B cell (primary cell): ENCODE results near the gene SYNJ1. TPM values are rescaled to one million over a fixed set of nuclear protein-coding genes. Genes with fewer than 3 reads are reported as not detected.

Source experiments
- ATAC-seq: fragments of 200-7000 bp; cut with Tn5 transposase; one replicate; pipeline ENCODE4 v1.10.0; 2021; ENCODE audit warnings: low read depth, mild to moderate bottlenecking, moderate number of reproducible peaks, moderate library complexity
- CTCF ChIA-PET: fragments of 350-600 bp; sonication (Branson Sonifier 250); formaldehyde crosslinking; loops from one replicate; lab custom pipeline; 2021; ENCODE audit warnings: antibody characterized with exemption, inconsistent platforms; lab: Charles Lee
- POLR2A ChIA-PET: fragments of 350-600 bp; sonication (Branson Sonifier 250); formaldehyde crosslinking; loops from one replicate; lab custom pipeline; 2021; ENCODE audit warnings: antibody characterized with exemption; lab: Charles Lee
- DNase-seq: peaks from one replicate; pipeline ENCODE4 v3.0.0; 2013
- H2AFZ ChIP-seq: 2 replicates; pipeline ENCODE4 v1.6.1; 2012; ENCODE audit warnings: mild to moderate bottlenecking, low read depth, low read length; ENCODE audit not compliant: insufficient read depth, poor library complexity, severe bottlenecking
- H3K27ac ChIP-seq, 2 donors: 1 replicate in 1 of 2; 2 replicates in 1 of 2; pipeline ENCODE4 v1.5.1; 2012 to 2013; ENCODE audit warnings: low read length in 2 of 2, mild to moderate bottlenecking in 2 of 2, moderate library complexity in 1 of 2
- H3K27me3 ChIP-seq, 4 experiments: fragments of 200-600 bp in 1 of 4; sonication (generic) in 1 of 4; replicated peaks in 1 of 4; 1 replicate in 2 of 4; 2 replicates in 2 of 4; pipeline versions ENCODE4 v1.6.1 to v1.7.0; 2013 to 2016; ENCODE audit warnings: low read length in 3 of 4, mild to moderate bottlenecking in 2 of 4, mixed read lengths in 1 of 4, moderate library complexity in 1 of 4; ENCODE audit not compliant: insufficient read depth in 4 of 4, control insufficient read depth in 3 of 4; ENCODE audit errors: control extremely low read depth in 1 of 4
- H3K36me3 ChIP-seq, 2 experiments: replicated peaks in 1 of 2; 1 replicate in 1 of 2; 2 replicates in 1 of 2; pipeline versions ENCODE4 v1.6.1 to v1.7.1; 2013; ENCODE audit warnings: low read length in 1 of 2; ENCODE audit not compliant: insufficient read depth in 2 of 2, control insufficient read depth in 1 of 2; ENCODE audit errors: control extremely low read depth in 1 of 2, extremely low read depth in 1 of 2
- H3K4me1 ChIP-seq, 2 donors: fragments of 200-600 bp in 1 of 2; sonication (generic) in 1 of 2; 1 replicate in 1 of 2; 2 replicates in 1 of 2; pipeline versions ENCODE4 v1.5.1 to v1.6.1; 2013 to 2017; ENCODE audit warnings: low read length in 2 of 2; ENCODE audit not compliant: control insufficient read depth in 2 of 2, insufficient read depth in 2 of 2
- H3K4me2 ChIP-seq: replicated peaks from 2 replicates; pipeline ENCODE3; 2012; ENCODE audit warnings: mild to moderate bottlenecking, low read depth, low read length; ENCODE audit not compliant: poor library complexity, severe bottlenecking
- H3K4me3 ChIP-seq, 5 experiments: fragments of 200-600 bp in 1 of 5; sonication (generic) in 1 of 5; 1 replicate in 3 of 5; 2 replicates in 2 of 5; pipeline versions ENCODE4 v1.5.1 to v1.7.0; 2011 to 2016; ENCODE audit warnings: low read length in 4 of 5, mild to moderate bottlenecking in 4 of 5, low read depth in 2 of 5, control low read depth in 1 of 5, moderate library complexity in 1 of 5; ENCODE audit not compliant: insufficient read depth in 1 of 5; ENCODE audit errors: control extremely low read depth in 1 of 5, extremely low read depth in 1 of 5
- H3K79me2 ChIP-seq: fragments of 200-600 bp; sonication (generic); one replicate; pipeline ENCODE4 v1.6.0; 2016; ENCODE audit warnings: low read length; ENCODE audit not compliant: control insufficient read depth, insufficient read depth
- H3K9ac ChIP-seq: fragments of 200-600 bp; sonication (generic); 2 replicates; pipeline ENCODE4 v1.6.1; 2017; ENCODE audit warnings: mild to moderate bottlenecking, low read length, moderate library complexity
- H3K9me3 ChIP-seq, 3 donors: one replicate each; pipeline versions ENCODE4 v1.6.1 to v1.7.1; 2013; ENCODE audit warnings: low read length in 2 of 3; ENCODE audit not compliant: control insufficient read depth in 2 of 3, insufficient read depth in 1 of 3; ENCODE audit errors: control extremely low read depth in 1 of 3
- H4K20me1 ChIP-seq: 2 replicates; pipeline ENCODE4 v1.6.0; 2012; ENCODE audit warnings: mild to moderate bottlenecking, low read length; ENCODE audit not compliant: insufficient read depth, control insufficient read depth, poor library complexity, severe bottlenecking
- H3K27ac Mint-ChIP-seq: one replicate; pipeline ENCODE4 v1.8.0; 2021; ENCODE audit warnings: mixed read lengths
- H3K27me3 Mint-ChIP-seq: one replicate; pipeline ENCODE4 v1.8.0; 2021; ENCODE audit warnings: mixed read lengths
- H3K4me1 Mint-ChIP-seq: one replicate; pipeline ENCODE4 v1.8.0; 2021; ENCODE audit warnings: mixed read lengths
- H3K4me3 Mint-ChIP-seq: one replicate; pipeline ENCODE4 v1.8.0; 2021; ENCODE audit warnings: mixed read lengths
- H3K9me3 Mint-ChIP-seq: one replicate; pipeline ENCODE4 v1.8.0; 2022; ENCODE audit warnings: mixed read lengths; ENCODE audit not compliant: insufficient read depth
- EZH2 ChIP-seq: IDR thresholded peaks from 2 replicates; pipeline ENCODE4 v1.6.1; 2012; ENCODE audit warnings: borderline replicate concordance, low read depth, mild to moderate bottlenecking, moderate library complexity, low read length; ENCODE audit not compliant: insufficient read depth, poor library complexity, severe bottlenecking
- WGBS: methylation state at CpG from one replicate; pipeline ENCODE4 v1.1.5; 2013; ENCODE audit warnings: missing lambda C conversion rate; ENCODE audit not compliant: insufficient coverage; 5-methylcytosine and 5-hydroxymethylcytosine counted together
- intact Hi-C: fragments of 100-400 bp; cut with micrococcal nuclease; formaldehyde crosslinking; loops from one replicate; pipeline ENCODE4 v1.10.0; 2022
- polyA plus RNA-seq: library from polyadenylated mRNA; depleted of rRNA; stranded (reverse); fragments of >200 nt; gene quantifications from 2 replicates; pipeline ENCODE4 v1.2.3, GENCODE V29; 2012
- total RNA-seq, 2 donors: library from RNA; stranded (reverse); fragments of 120-200 nt in 1 of 2; gene quantifications; 1 replicate in 1 of 2; 2 replicates in 1 of 2; pipeline versions ENCODE4 v1.2.3 to v1.2.4, GENCODE V29; 2013 to 2022
- TF ChIP-seq, protein P1 (sequence below): fragments of 200-600 bp; IDR thresholded peaks from one replicate; pipeline ENCODE4 v1.8.0; 2022; ENCODE audit warnings: antibody characterized with exemption, mild to moderate bottlenecking

The SYNJ1 gene
- total and polyA plus RNA-seq, 2 donors (not counting 1 experiment from before 2014, with no cell fraction given), result 2.2 to 9.4 TPM

DNA sequence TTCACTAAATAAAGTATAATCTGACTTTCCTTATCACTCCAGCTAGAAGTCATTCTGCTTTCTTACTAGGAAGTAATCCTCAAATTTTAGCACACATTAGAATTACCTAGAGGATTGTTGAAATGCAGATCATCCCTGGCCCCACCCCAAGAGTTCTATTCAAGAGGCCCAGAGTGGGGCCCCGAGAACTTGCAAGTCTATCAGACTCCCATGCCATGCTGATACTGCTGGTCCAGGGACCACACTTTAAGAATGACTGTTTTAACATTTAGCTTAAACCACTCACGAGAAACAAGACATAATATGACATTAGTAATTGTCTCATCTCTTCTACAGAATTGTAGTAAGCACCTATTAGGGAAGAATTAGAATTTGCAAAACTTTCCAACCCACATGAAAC, 7.7 kb upstream of the SYNJ1 start:
- no peak overlapping the region for H3K27ac ChIP-seq
- DNase-seq, result no peak
- TF ChIP-seq, protein P1, sequence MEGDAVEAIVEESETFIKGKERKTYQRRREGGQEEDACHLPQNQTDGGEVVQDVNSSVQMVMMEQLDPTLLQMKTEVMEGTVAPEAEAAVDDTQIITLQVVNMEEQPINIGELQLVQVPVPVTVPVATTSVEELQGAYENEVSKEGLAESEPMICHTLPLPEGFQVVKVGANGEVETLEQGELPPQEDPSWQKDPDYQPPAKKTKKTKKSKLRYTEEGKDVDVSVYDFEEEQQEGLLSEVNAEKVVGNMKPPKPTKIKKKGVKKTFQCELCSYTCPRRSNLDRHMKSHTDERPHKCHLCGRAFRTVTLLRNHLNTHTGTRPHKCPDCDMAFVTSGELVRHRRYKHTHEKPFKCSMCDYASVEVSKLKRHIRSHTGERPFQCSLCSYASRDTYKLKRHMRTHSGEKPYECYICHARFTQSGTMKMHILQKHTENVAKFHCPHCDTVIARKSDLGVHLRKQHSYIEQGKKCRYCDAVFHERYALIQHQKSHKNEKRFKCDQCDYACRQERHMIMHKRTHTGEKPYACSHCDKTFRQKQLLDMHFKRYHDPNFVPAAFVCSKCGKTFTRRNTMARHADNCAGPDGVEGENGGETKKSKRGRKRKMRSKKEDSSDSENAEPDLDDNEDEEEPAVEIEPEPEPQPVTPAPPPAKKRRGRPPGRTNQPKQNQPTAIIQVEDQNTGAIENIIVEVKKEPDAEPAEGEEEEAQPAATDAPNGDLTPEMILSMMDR, result no peak
- no peak for TF ChIP-seq EZH2
- no peaks in the 10 kb centered on the region for H3K4me1 Mint-ChIP-seq
- H4K20me1 ChIP-seq, result no peaks in the 10 kb centered on the region
- ChIA-PET POLR2A (interaction anchor here (0.6 kb wide), 1 partner anchor 13 kb away, joined by 3 read pairs; no protein-coding TSS in a partner anchor), CTCF (no interaction called here)
- H2AFZ ChIP-seq, result no peak overlapping the region
- H3K36me3 ChIP-seq, result peaks cover 2 to 14% of the 10 kb centered on the region in 2 experiments
- H3K4me1 ChIP-seq, result no peaks in the 10 kb centered on the region
- no peak overlapping the region for H3K4me2 ChIP-seq
- no peak overlapping the region for H3K27ac Mint-ChIP-seq
- WGBS, result no CpG with 5 or more reads among the region's 2 CpGs
- H3K4me3 Mint-ChIP-seq, result no peak overlapping the region
- H3K79me2 ChIP-seq, result no peaks in the 10 kb centered on the region
- intact Hi-C loops, result no loop called here
- H3K27me3 ChIP-seq, result no peaks in the 10 kb centered on the region
- H3K9me3 Mint-ChIP-seq, result no peaks in the 10 kb centered on the region
- no peaks in the 10 kb centered on the region for H3K27me3 Mint-ChIP-seq
- H3K4me3 ChIP-seq, result no peak overlapping the region
- ATAC-seq, result no peak
- no peaks in the 10 kb centered on the region for H3K9me3 ChIP-seq
- H3K9ac ChIP-seq, result no peak overlapping the region

DNA sequence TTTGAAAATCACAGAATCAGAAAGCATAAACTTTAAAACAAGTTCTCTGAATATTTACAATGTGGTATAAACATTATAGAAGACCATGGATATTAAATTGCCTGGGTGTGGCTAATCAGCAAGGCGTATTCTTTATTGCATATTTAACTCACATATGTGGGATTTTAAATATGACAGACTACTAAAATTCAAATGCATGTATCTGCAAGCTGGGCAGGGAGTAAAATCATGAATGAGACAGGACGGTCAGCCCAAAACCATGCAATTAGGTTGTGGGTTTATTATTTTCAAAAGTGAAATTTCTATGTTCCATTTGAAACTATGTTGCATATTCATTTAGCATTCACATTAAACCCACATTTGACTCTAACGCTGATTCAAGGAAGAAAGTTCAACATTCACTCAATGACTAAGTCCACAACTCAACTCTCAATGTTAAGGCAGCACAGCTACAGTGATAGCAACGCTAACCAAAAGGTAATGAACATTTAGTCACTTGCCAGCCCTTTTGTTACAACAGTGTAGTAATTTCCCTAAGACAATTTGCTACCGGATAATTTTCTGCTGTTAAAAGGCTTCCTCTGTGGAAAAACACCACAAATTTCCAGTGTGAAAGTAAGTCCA, 6.3 kb upstream of the SYNJ1 start:
- Mint-ChIP-seq H3K27ac (no peak overlapping the region), H3K9me3 (no peaks in the 10 kb centered on the region), H3K4me3 (no peak overlapping the region), H3K4me1 (no peaks in the 10 kb centered on the region), H3K27me3 (no peaks in the 10 kb centered on the region)
- H3K27ac ChIP-seq, result no peak overlapping the region
- H3K4me3 ChIP-seq, result no peak overlapping the region
- H3K9ac ChIP-seq, result no peak overlapping the region
- DNase-seq, result no peak
- intact Hi-C loops, result no loop called here
- POLR2A ChIA-PET, result no interaction called here
- WGBS, result 92% methylated on average over 2 of the region's 5 CpGs
- no peaks in the 10 kb centered on the region for H3K9me3 ChIP-seq
- peaks cover 2 to 11% of the 10 kb centered on the region in 2 experiments for H3K36me3 ChIP-seq
- H2AFZ ChIP-seq, result no peak overlapping the region
- H3K79me2 ChIP-seq, result no peaks in the 10 kb centered on the region
- TF ChIP-seq, protein P1, result no peak
- no peak for TF ChIP-seq EZH2
- H3K4me1 ChIP-seq, result no peaks in the 10 kb centered on the region
- ATAC-seq, result no peak
- no peaks in the 10 kb centered on the region for H3K27me3 ChIP-seq
- H3K4me2 ChIP-seq, result no peak overlapping the region
- no peaks in the 10 kb centered on the region for H4K20me1 ChIP-seq
- CTCF ChIA-PET, result no interaction called here
